ENCODE measurements around the gene P4HA2.
"Not testable (repeated sequence)": the region's sequence is repeated elsewhere in the genome, so short reads cannot be mapped to it uniquely, and the experiment has no call there.

The P4HA2 gene

DNA sequence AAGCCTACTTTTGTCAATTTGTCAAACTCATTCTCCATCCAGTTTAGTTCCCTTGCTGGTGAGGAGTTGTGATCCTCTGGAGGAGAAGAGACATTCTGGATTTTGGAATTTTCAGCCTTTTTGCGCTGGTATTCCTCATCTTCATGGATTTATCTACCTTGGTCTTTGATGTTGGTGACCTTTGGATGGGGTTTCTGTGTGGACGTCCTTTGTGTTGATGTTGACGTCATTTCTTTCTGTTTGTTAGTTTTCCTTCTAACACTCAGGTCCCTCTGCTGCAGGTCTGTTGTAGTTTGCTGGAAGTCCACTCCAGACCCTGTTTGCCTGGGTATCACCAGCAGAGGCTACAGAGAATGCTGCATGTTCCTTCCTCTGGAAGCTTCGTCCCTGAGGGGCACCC lies 71.2 kb downstream of the P4HA2 start:
- TF ChIP-seq, protein P1, sequence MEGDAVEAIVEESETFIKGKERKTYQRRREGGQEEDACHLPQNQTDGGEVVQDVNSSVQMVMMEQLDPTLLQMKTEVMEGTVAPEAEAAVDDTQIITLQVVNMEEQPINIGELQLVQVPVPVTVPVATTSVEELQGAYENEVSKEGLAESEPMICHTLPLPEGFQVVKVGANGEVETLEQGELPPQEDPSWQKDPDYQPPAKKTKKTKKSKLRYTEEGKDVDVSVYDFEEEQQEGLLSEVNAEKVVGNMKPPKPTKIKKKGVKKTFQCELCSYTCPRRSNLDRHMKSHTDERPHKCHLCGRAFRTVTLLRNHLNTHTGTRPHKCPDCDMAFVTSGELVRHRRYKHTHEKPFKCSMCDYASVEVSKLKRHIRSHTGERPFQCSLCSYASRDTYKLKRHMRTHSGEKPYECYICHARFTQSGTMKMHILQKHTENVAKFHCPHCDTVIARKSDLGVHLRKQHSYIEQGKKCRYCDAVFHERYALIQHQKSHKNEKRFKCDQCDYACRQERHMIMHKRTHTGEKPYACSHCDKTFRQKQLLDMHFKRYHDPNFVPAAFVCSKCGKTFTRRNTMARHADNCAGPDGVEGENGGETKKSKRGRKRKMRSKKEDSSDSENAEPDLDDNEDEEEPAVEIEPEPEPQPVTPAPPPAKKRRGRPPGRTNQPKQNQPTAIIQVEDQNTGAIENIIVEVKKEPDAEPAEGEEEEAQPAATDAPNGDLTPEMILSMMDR (IDR thresholded peaks at IDR 0.05; ENCODE audit: low read depth, low read length, missing control alignments): no peak
- no peak overlapping the region for H3K4me3 ChIP-seq (replicated peaks; ENCODE audit: low read depth, low read length)
- DNase-seq (ENCODE audit: extremely low read depth, low read depth): no peak

- H3K4me3 ChIP-seq (replicated peaks; ENCODE audit: low read depth, low read length): no peak overlapping the region
- TF ChIP-seq, protein P1 (IDR thresholded peaks at IDR 0.05; ENCODE audit: low read depth, low read length, missing control alignments): no peak
- no peak for DNase-seq (ENCODE audit: extremely low read depth, low read depth)
These were observed 77.1 kb downstream of the P4HA2 start for GRCh38 chr5:132150565-132150964.

GRCh38 chr5:132147663-132148062 lies 80.0 kb downstream of the P4HA2 start:
- DNase-seq (ENCODE audit: extremely low read depth, low read depth): no peak
- TF ChIP-seq, protein P1 (IDR thresholded peaks at IDR 0.05; ENCODE audit: low read depth, low read length, missing control alignments): no peak
- no peak overlapping the region for H3K4me3 ChIP-seq (replicated peaks; ENCODE audit: low read depth, low read length)

DNA sequence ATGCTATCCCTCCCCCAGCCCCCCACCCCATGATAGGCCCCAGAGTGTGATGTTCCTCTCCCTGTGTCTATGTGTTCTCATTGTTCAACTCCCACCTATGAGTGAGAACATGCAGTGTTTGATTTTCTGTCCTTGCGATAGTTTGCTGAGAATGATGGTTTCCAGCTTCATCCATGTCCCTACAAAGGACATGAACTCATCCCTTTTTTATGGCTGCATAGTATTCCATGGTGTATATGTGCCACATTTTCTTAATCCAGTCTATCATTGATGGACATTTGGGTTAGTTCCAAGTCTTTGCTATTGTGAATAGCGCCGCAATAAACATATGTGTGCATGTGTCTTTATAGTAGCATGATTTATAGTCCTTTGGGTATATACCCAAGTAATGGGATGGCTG lies 82.3 kb downstream of the P4HA2 start:
- H3K4me3 ChIP-seq (replicated peaks; ENCODE audit: low read depth, low read length); DNase-seq (ENCODE audit: extremely low read depth, low read depth): not testable (repeated sequence)

- TF ChIP-seq, protein P1 (IDR thresholded peaks at IDR 0.05; ENCODE audit: low read depth, low read length, missing control alignments): no peak
- no peak overlapping the region for H3K4me3 ChIP-seq (replicated peaks; ENCODE audit: low read depth, low read length)
- DNase-seq (ENCODE audit: extremely low read depth, low read depth): no peak
These were observed 84.5 kb downstream of the P4HA2 start for GRCh38 chr5:132143148-132143547.

- H3K4me3 ChIP-seq (replicated peaks; ENCODE audit: low read depth, low read length): no peak overlapping the region
- TF ChIP-seq, protein P1 (IDR thresholded peaks at IDR 0.05; ENCODE audit: low read depth, low read length, missing control alignments): no peak
- DNase-seq (ENCODE audit: extremely low read depth, low read depth): no peak
These were observed 85.2 kb downstream of the P4HA2 start for GRCh38 chr5:132142459-132142858.

Measured in HFF-Myc (cell line).